PC-3 (cell line): Measurements from ENCODE around the gene GTF3C5. TPM values are rescaled to one million over a fixed set of nuclear protein-coding genes. Genes with fewer than 3 reads are reported as not detected.
"Not testable (repeated sequence)": the region's sequence is repeated elsewhere in the genome, so short reads cannot be mapped to it uniquely, and the experiment has no call there.

ENCODE experiments used
- ATAC-seq: fragments of 200-7000 bp; cut with Tn5 transposase; 2 replicates; pipeline ENCODE4 v1.9.1; 2020; ENCODE audit warnings: mild to moderate bottlenecking, moderate library complexity
- BruUV-seq: library from RNA; stranded (reverse); fragments of 400-500 nt; replicated peaks from 2 replicates; lab custom pipeline; 2021; lab: Mats Ljungman, UMichigan
- CTCF ChIA-PET: fragments of 300-600 bp; sonication (Branson Sonifier 250); formaldehyde crosslinking; loops from one replicate; lab custom pipeline; 2022; ENCODE audit warnings: antibody characterized with exemption; lab: Charles Lee
- POLR2A ChIA-PET: fragments of 300-600 bp; sonication (Branson Sonifier 250); formaldehyde crosslinking; loops from one replicate; lab custom pipeline; 2022; ENCODE audit warnings: antibody characterized with exemption; ENCODE audit not compliant: unreplicated experiment; lab: Charles Lee
- DNase-seq: peaks from one replicate; pipeline ENCODE4 v3.0.0-alpha.2; 2015
- H2AFZ ChIP-seq: fragments of 300-600 bp; sonication (generic); 2 replicates; pipeline ENCODE4 v1.6.0; 2016; ENCODE audit warnings: antibody characterized with exemption, low read length
- H3F3A ChIP-seq: fragments of 300-600 bp; sonication (generic); one replicate; pipeline ENCODE4 v1.6.0; 2017; ENCODE audit warnings: antibody characterized with exemption, low read length, control low read depth, mild to moderate bottlenecking; ENCODE audit not compliant: unreplicated experiment
- H3K27ac ChIP-seq: fragments of 300-600 bp; sonication (generic); 2 replicates; pipeline ENCODE4 v1.5.1; 2016; ENCODE audit warnings: mild to moderate bottlenecking, low read length
- H3K27me3 ChIP-seq: fragments of 300-600 bp; sonication (generic); 2 replicates; pipeline ENCODE4 v1.6.1; 2016; ENCODE audit warnings: low read length, mixed read lengths
- H3K36me3 ChIP-seq: fragments of 300-600 bp; sonication (generic); 2 replicates; pipeline ENCODE4 v1.6.1; 2016; ENCODE audit warnings: low read depth, mixed run types, low read length, mixed read lengths
- H3K4me1 ChIP-seq: fragments of 300-600 bp; sonication (generic); 2 replicates; pipeline ENCODE4 v1.5.1; 2016; ENCODE audit warnings: low read length; ENCODE audit not compliant: insufficient read depth
- H3K4me2 ChIP-seq: fragments of 300-600 bp; sonication (generic); 2 replicates; pipeline ENCODE4 v1.6.0; 2016; ENCODE audit warnings: low read length
- H3K4me3 ChIP-seq: fragments of 300-600 bp; sonication (generic); 2 replicates; pipeline ENCODE4 v1.5.1; 2016; ENCODE audit warnings: mild to moderate bottlenecking, low read length, mixed read lengths
- H3K79me2 ChIP-seq: fragments of 300-600 bp; sonication (generic); 2 replicates; pipeline ENCODE4 v1.6.1; 2017; ENCODE audit warnings: low read length, mixed read lengths
- H3K9ac ChIP-seq: fragments of 300-600 bp; sonication (generic); 2 replicates; pipeline ENCODE4 v1.6.0; 2016; ENCODE audit warnings: mild to moderate bottlenecking, low read length
- H3K9me2 ChIP-seq: fragments of 300-600 bp; sonication (generic); replicated peaks from 2 replicates; pipeline ENCODE4 v1.6.1; 2016; ENCODE audit warnings: mixed run types, low read length, mixed read lengths
- H3K9me3 ChIP-seq: fragments of 300-600 bp; sonication (generic); 2 replicates; pipeline ENCODE4 v1.6.1; 2016; ENCODE audit warnings: low read length, mixed read lengths
- H4K20me1 ChIP-seq: fragments of 300-600 bp; sonication (generic); 2 replicates; pipeline ENCODE4 v1.6.1; 2016; ENCODE audit warnings: low read length, mixed read lengths
- CTCF ChIP-seq: fragments of 300-600 bp; sonication (generic); conservative IDR thresholded peaks from 2 replicates; pipeline ENCODE4 v1.5.1; 2017; ENCODE audit warnings: antibody characterized with exemption, low read depth, mild to moderate bottlenecking, low read length
- EZH2 ChIP-seq: fragments of 300-600 bp; sonication (generic); IDR thresholded peaks from one replicate; pipeline ENCODE4 v1.6.1; 2017; ENCODE audit warnings: antibody characterized with exemption, mild to moderate bottlenecking, low read length; ENCODE audit not compliant: unreplicated experiment
- EZH2phosphoT487 ChIP-seq: fragments of 300-600 bp; sonication (generic); IDR thresholded peaks from 2 replicates; pipeline ENCODE4 v1.6.1; 2018; ENCODE audit warnings: mild to moderate bottlenecking, antibody characterized with exemption, low read length, borderline replicate concordance
- intact Hi-C: fragments of 100-400 bp; cut with micrococcal nuclease; formaldehyde crosslinking; loops from 2 replicates; pipeline ENCODE4 v1.9.0; 2023
- total RNA-seq: library from RNA; depleted of rRNA; stranded (reverse); fragments of >200 nt; gene quantifications from 2 replicates; pipeline ENCODE4 v1.2.3, GENCODE V29; 2014

GTF3C5 gene
- total RNA-seq, 1 experiment from 2014 or later: 78.5 TPM

GRCh38 chr9:132989414-132989996 is 41.3 kb upstream of the GTF3C5 start:
- DNase-seq: no peak
- Histone ChIP-seq H3K9ac (no peak overlapping the region), H4K20me1 (no peaks in the 10 kb centered on the region), H3K27me3 (no peaks in the 10 kb centered on the region), H3K36me3 (no peaks in the 10 kb centered on the region), H3F3A (no peaks in the 10 kb centered on the region), H3K27ac (no peak overlapping the region), H3K4me3 (no peak overlapping the region), H3K4me2 (no peak overlapping the region), H3K4me1 (peaks cover 4% of the 10 kb centered on the region), H3K9me2 (no peaks in the 10 kb centered on the region), H3K9me3 (no peaks in the 10 kb centered on the region), H3K79me2 (no peaks in the 10 kb centered on the region), H2AFZ (no peak overlapping the region)
- ATAC-seq: no peak
- BruUV-seq: no TSS peak
- CTCF ChIA-PET: no interaction called here
- POLR2A ChIA-PET: no interaction called here
- TF ChIP-seq EZH2: no peak
- TF ChIP-seq EZH2phosphoT487: no peak
- intact Hi-C loops: no loop called here

- H3K9ac ChIP-seq, ATAC-seq, H2AFZ ChIP-seq, CTCF ChIA-PET, DNase-seq, H3K27me3 ChIP-seq, H3K9me2 ChIP-seq, H4K20me1 ChIP-seq, intact Hi-C loops, POLR2A ChIA-PET, H3K4me2 ChIP-seq, H3K79me2 ChIP-seq, H3K9me3 ChIP-seq, BruUV-seq, H3K36me3 ChIP-seq, H3F3A ChIP-seq, H3K4me1 ChIP-seq, H3K4me3 ChIP-seq, H3K27ac ChIP-seq: not testable (repeated sequence)
Observed at GRCh38 chr9:132989998-132990557, 40.7 kb upstream of the GTF3C5 start.

- H3K4me2 ChIP-seq: no peak overlapping the region
- TF ChIP-seq EZH2: no peak
- no peak for TF ChIP-seq EZH2phosphoT487
- no peak for TF ChIP-seq CTCF
- intact Hi-C loops: no loop called here
- H3K4me1 ChIP-seq: peaks cover 10% of the 10 kb centered on the region
- ATAC-seq: no peak
- H3K27ac ChIP-seq: no peak overlapping the region
- H3K4me3 ChIP-seq: no peak overlapping the region
- H4K20me1 ChIP-seq: no peaks in the 10 kb centered on the region
- no peak for DNase-seq
- no peak overlapping the region for H2AFZ ChIP-seq
- no peaks in the 10 kb centered on the region for H3K27me3 ChIP-seq
- H3K79me2 ChIP-seq: no peaks in the 10 kb centered on the region
- ChIA-PET CTCF (no interaction called here), POLR2A (no interaction called here)
- H3K9ac ChIP-seq: no peak overlapping the region
- H3K9me3 ChIP-seq: no peaks in the 10 kb centered on the region
- no peaks in the 10 kb centered on the region for H3K36me3 ChIP-seq
- BruUV-seq: no TSS peak
- no peaks in the 10 kb centered on the region for H3K9me2 ChIP-seq
- H3F3A ChIP-seq: no peaks in the 10 kb centered on the region
Observed at GRCh38 chr9:132990781-132991180, 40.0 kb upstream of the GTF3C5 start.
